Nephron progenitor cell (in vitro differentiated cells): Measurements from ENCODE around the gene ASIC3.
A peak's percentile ranks its signal among the peaks of the same experiment; 100 is the strongest.
"Not testable (repeated sequence)": the region's sequence is repeated elsewhere in the genome, so short reads cannot be mapped to it uniquely, and the experiment has no call there.

Experiments
- DNase-seq: peaks from one replicate; pipeline ENCODE4 v3.0.0; 2021
- H3K27ac Mint-ChIP-seq: 2 replicates; pipeline ENCODE4 v1.8.0; 2021; ENCODE audit warnings: mild to moderate bottlenecking, moderate library complexity, mixed read lengths
- H3K27me3 Mint-ChIP-seq: 2 replicates; pipeline ENCODE4 v1.8.0; 2021; ENCODE audit warnings: mild to moderate bottlenecking, low read depth, mixed read lengths; ENCODE audit not compliant: poor library complexity
- H3K36me3 Mint-ChIP-seq: 2 replicates; pipeline ENCODE4 v1.8.0; 2021; ENCODE audit warnings: low read depth, mixed read lengths
- H3K4me1 Mint-ChIP-seq: 2 replicates; pipeline ENCODE4 v1.8.0; 2021; ENCODE audit warnings: mixed read lengths
- H3K4me3 Mint-ChIP-seq: 2 replicates; pipeline ENCODE4 v1.8.0; 2021; ENCODE audit warnings: mild to moderate bottlenecking, moderate library complexity, mixed read lengths
- H3K9me3 Mint-ChIP-seq: 2 replicates; pipeline ENCODE4 v1.8.0; 2021; ENCODE audit warnings: mild to moderate bottlenecking, moderate library complexity, mixed read lengths
- TF ChIP-seq, protein P1 (sequence below): fragments of 200-600 bp; sonication (generic); IDR thresholded peaks from 2 replicates; pipeline ENCODE4 v1.5.0; 2021; ENCODE audit warnings: antibody characterized with exemption

The ASIC3 gene

DNA sequence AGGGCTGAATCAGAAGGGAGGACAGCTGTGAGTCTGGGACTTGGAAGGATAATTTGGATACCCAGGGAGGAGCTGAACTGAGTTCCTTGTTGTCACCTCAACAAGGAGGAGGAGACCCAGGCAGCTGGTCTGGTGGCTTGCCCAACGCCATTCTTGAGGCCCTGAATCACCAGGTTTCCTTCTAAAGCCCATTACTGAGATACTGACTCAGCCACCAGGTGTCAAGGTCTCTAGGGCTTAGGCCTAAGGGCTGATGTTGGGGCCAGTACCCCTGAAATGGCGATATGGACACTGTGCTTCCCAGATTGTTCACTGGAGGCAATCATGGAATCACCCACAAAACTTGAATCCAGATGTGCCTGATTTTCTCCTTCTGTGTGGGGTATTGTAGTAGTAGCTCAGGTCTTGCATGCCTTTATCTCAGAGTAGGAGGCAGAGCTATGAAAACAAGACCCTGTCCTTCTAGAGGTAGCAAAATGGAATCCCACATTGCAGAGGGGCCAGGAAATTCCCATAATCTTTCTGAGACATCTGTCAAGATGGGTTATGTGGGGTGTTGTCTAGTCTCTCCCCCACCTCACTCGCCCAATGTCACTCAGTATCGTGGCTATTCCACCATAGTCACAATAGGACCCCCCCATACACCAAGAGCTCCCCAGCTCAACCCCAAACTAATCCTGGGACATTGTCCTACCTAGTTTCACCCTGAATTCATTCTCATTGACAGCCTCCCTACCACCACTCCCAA is 22.2 kb upstream of the ASIC3 start:
- TF ChIP-seq, protein P1, sequence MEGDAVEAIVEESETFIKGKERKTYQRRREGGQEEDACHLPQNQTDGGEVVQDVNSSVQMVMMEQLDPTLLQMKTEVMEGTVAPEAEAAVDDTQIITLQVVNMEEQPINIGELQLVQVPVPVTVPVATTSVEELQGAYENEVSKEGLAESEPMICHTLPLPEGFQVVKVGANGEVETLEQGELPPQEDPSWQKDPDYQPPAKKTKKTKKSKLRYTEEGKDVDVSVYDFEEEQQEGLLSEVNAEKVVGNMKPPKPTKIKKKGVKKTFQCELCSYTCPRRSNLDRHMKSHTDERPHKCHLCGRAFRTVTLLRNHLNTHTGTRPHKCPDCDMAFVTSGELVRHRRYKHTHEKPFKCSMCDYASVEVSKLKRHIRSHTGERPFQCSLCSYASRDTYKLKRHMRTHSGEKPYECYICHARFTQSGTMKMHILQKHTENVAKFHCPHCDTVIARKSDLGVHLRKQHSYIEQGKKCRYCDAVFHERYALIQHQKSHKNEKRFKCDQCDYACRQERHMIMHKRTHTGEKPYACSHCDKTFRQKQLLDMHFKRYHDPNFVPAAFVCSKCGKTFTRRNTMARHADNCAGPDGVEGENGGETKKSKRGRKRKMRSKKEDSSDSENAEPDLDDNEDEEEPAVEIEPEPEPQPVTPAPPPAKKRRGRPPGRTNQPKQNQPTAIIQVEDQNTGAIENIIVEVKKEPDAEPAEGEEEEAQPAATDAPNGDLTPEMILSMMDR: no peak
- DNase-seq: no peak
- H3K4me3 Mint-ChIP-seq: no peak overlapping the region
- peaks cover 27% of the 10 kb centered on the region for H3K27me3 Mint-ChIP-seq
- peaks cover 48% of the 10 kb centered on the region for H3K4me1 Mint-ChIP-seq
- H3K9me3 Mint-ChIP-seq: no peaks in the 10 kb centered on the region
- H3K36me3 Mint-ChIP-seq: no peaks in the 10 kb centered on the region
- H3K27ac Mint-ChIP-seq: no peak overlapping the region

DNA sequence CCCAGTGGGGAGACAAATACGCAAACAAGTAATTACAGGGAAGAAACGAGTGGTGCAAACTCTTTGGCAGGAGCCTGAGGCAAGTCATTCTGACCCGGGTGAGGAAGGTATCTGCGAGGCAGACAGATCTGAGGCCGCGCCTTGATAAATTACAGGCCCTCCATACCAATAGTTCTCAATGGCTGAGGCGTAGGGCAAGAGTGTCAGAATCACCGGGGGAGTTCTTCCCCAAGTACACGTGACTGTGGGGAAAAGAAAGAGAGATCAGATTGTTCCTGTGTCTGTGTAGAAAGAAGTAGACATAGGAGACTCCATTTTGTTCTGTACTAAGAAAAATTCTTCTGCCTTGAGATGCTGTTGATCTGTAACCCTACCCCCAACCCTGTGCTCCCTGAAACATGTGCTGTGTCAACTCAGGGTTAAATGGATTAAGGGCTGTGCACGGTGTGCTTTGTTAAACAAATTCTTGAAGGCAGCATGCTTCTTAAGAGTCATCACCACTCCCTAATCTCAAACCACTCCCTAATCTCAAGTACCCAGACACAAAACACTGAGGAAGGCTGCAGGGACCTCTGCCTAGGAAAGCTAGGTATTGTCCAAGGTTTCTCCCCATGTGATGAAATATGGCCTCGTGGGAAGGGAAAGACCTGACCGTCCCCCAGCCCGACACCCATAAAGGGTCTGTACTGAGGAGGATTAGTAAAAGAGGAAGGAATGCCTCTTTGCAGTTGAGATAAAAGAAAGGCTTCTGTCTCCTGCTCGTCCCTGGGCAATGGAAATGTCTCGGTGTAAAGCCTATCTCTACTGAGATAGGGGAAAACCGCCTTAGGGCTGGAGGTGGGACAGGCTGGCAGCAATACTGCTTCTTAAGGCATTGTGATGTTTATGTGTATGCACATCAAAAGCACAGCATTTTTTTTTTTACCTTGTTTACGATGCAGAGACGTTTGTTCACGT is 21.3 kb upstream of the ASIC3 start:
- not testable (repeated sequence) for DNase-seq, H3K9me3 Mint-ChIP-seq, H3K27ac Mint-ChIP-seq, H3K36me3 Mint-ChIP-seq
- Mint-ChIP-seq H3K4me3 (peak overlapping the region; percentile 91), H3K4me1 (peaks cover 38% of the 10 kb centered on the region), H3K27me3 (peaks cover 27% of the 10 kb centered on the region)

DNA sequence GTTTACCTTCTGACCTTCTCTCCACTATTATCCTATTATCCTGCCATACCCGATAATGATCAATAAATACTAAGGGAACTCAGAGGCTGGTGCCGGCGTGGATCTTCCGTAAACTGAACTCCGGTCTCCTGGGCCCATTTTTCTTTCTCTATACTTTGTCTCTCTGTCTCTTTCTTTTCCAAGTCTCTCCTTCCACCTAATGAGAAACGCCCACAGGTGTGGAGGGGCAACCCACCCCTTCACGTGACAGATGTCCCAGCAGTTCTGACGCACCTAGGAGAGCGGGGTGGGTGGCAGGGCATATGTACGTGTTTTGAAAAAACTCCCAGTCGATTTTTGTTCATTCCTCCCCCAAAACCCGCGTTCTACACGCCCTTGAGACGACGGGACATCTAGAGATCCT is 20.6 kb upstream of the ASIC3 start:
- not testable (repeated sequence) for DNase-seq, H3K36me3 Mint-ChIP-seq, H3K9me3 Mint-ChIP-seq
- Mint-ChIP-seq H3K27me3 (peaks cover 27% of the 10 kb centered on the region), H3K4me1 (peaks cover 37% of the 10 kb centered on the region), H3K4me3 (peak overlapping the region; percentile 91), H3K27ac (peak overlapping the region; percentile 62)

DNA sequence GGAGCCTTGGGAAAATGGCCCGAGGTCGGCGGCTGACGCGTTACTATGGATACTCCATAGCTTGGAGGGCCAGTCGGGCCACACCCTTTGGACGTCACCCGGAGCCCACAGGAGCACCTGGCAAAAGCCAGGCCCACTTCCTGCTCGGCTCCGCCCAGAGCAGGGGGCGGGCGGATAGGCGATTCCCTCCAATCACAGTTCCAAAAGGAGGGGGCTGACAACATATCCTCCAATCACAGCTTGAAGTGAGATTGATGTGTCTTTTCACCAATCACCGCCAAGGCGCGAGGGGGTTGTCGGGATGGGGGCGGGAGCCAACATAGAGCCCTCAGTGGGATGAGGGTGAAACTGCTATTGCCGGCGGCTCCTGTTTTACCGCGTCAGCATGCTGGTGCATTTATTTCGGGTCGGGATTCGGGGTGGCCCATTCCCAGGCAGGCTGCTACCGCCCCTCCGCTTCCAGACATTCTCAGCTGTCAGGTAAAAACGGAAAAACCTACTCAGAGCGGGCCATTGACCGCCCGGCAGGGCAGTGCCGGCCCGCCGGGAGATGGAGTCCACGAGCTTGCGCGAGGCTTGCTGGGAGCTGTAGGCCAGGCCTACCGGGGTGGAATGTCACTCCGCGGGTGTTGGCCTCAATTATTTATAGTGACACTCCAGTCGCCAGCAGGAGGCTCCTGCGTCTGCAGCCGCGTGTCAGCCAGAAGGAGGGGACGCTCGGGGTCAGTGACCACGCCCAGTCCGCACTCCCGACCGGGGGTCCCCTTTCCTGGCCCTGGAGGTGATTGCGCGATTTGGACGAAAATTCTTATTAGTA is 20.0 kb upstream of the ASIC3 start, which contains the start of gene ABCB8:
Gene ABCB8, plus strand, starts transcription at position 320 of the 817 bp plus-strand sequence. Its CDS starts 66 bp downstream, at position 386.
- Mint-ChIP-seq H3K27me3 (peaks cover 27% of the 10 kb centered on the region), H3K27ac (peak within 1 kb of the TSS; percentile 81), H3K4me3 (peak within 1 kb of the TSS; percentile 91), H3K36me3 (no peaks in the 10 kb centered on the region), H3K4me1 (peaks cover 32% of the 10 kb centered on the region), H3K9me3 (no peaks in the 10 kb centered on the region)
- TF ChIP-seq, protein P1: peak; percentile 30
- peak; percentile 97 for DNase-seq

DNA sequence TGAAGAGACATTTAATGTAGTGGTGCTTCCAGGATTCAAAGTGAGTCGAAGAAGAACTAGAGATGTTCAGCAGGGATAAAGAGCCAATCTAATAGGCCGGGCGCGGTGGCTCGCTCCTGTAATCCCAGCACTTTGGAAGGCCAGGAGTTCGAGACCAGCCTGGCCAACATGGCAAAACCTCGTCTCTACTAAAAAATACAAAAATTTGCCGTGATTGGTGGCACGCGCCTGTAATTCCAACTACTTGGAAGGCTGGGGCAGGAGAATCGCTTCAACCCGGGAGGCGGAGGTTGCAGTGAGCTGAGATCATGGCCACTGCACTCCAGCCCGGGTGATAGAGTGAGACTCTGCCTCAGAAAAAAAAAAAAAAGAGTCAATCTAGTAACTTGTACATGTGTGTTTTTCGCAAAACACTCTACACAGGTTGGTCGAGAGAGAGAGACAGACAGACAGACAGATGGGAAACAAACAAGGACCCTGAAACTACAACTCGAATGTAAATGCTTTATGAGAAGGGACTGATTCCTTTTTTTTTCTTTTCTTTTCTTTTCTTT is 19.3 kb upstream of the ASIC3 start:
- Mint-ChIP-seq H3K4me3 (peak overlapping the region; percentile 91), H3K27ac (peak overlapping the region; percentile 81), H3K36me3 (no peaks in the 10 kb centered on the region), H3K9me3 (no peaks in the 10 kb centered on the region), H3K4me1 (peaks cover 32% of the 10 kb centered on the region), H3K27me3 (peaks cover 27% of the 10 kb centered on the region)
- TF ChIP-seq, protein P1: no peak
- no peak for DNase-seq

DNA sequence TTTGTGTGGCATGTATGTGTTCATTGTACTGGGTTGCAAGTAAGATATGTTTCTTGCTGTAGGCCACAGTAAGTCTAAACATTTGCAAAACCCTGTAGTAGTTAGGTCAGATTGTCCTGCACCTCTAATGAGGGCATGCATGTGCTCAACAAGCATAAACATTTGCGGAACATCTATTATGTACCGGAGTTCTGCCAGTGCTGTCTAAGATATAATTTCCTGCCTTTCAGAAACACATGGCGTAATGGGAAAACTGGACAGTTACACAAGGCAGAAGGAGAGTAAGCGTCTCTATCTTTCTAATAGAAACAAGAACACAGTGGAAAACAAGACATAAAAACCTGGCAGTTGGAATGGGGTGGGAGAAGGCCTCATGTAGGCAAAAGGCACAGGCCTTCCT is 17.3 kb upstream of the ASIC3 start:
- Mint-ChIP-seq H3K4me1 (peaks cover 26% of the 10 kb centered on the region), H3K36me3 (no peaks in the 10 kb centered on the region), H3K27me3 (peaks cover 20% of the 10 kb centered on the region), H3K4me3 (no peak overlapping the region), H3K27ac (no peak overlapping the region), H3K9me3 (no peaks in the 10 kb centered on the region)
- TF ChIP-seq, protein P1: no peak
- DNase-seq: no peak
